Ovary (tissue), 9 donors: Measurements from ENCODE around the gene C6orf132. TPM values are rescaled to one million over a fixed set of nuclear protein-coding genes. Genes with fewer than 3 reads are reported as not detected.

Experiments used
- DNase-seq, 5 donors: peaks; one replicate each; pipeline ENCODE4 v3.0.0-alpha.2; 2019 to 2020
- H3K27ac ChIP-seq, 2 donors: fragments of 200-600 bp; one replicate each; pipeline versions ENCODE4 v1.5.1 to v1.8.0; 2019 to 2022
- H3K27me3 ChIP-seq: fragments of 200-600 bp; one replicate; pipeline ENCODE4 v1.8.0; 2022
- H3K36me3 ChIP-seq: fragments of 200-600 bp; sonication (generic); one replicate; pipeline ENCODE4 v1.5.1; 2019
- H3K4me1 ChIP-seq: one replicate; pipeline ENCODE4 v1.8.1; 2013; ENCODE audit warnings: mild to moderate bottlenecking, moderate library complexity; ENCODE audit not compliant: insufficient read depth
- H3K4me3 ChIP-seq: fragments of 200-600 bp; sonication (generic); one replicate; pipeline ENCODE4 v1.5.1; 2017
- H3K9me3 ChIP-seq, 2 donors: fragments of 200-600 bp in 1 of 2; sonication (generic) in 1 of 2; one replicate each; pipeline versions ENCODE4 v1.5.1 to v1.8.1; 2013 to 2019; ENCODE audit warnings: mild to moderate bottlenecking in 1 of 2, moderate library complexity in 1 of 2
- CTCF ChIP-seq, 3 donors: fragments of 450-650 bp in 2 of 3; fragments of 200-600 bp in 1 of 3; IDR thresholded peaks; one replicate each; pipeline versions ENCODE4 v1.5.1 to v1.8.0; 2016 to 2022; ENCODE audit warnings: antibody characterized with exemption in 3 of 3, mild to moderate bottlenecking in 1 of 3
- EP300 ChIP-seq: sonication (generic); formaldehyde crosslinking; IDR thresholded peaks from one replicate; pipeline ENCODE4 v1.6.1; 2017; ENCODE audit warnings: antibody characterized with exemption
- POLR2A ChIP-seq: fragments of 450-650 bp; IDR thresholded peaks from one replicate; pipeline ENCODE4 v1.6.1; 2017; ENCODE audit warnings: antibody characterized with exemption, mild to moderate bottlenecking, moderate library complexity
- WGBS, 3 donors: extraction: QIAGEN DNeasy Blood & Tissue Kit in 1 of 3; methylation state at CpG; one replicate each; pipeline versions ENCODE4 v1.1.5 to v1.1.7; 2013 to 2017; 5-methylcytosine and 5-hydroxymethylcytosine counted together
- intact Hi-C, 4 donors: fragments of 100-400 bp; cut with DNase I; formaldehyde crosslinking; loops; one replicate each; pipeline versions ENCODE4 v1.11.0 to v1.15.1; 2022 to 2023
- polyA plus RNA-seq, 2 donors: library from polyadenylated mRNA; stranded (reverse); fragments of 200-250 nt in 1 of 2; fragments of 350-450 nt in 1 of 2; fragmentation: Illumina TruSeq in 1 of 2; extraction: RNeasy Lipid Tissue Mini Kit (QIAGEN cat#74804) in 1 of 2; gene quantifications; one replicate each; pipeline ENCODE4 v1.2.3, GENCODE V29; 2013 to 2014
- total RNA-seq, 7 donors: library from RNA; depleted of rRNA in 2 of 7; stranded (reverse); fragments of >200 nt in 2 of 7; fragmentation: NEBNext Ultra II Directional in 3 of 7; extraction: Animal tissue kit (Norgen Biotek cat#: 25700) in 3 of 7; gene quantifications; one replicate each; pipeline versions ENCODE4 v1.1.0 to v1.2.4, GENCODE V29; 2016 to 2023
- donor health status: DM: no; HTN: no; CAD: no; lungs with moderate emphysema.
- donor health status: DM: no; HTN: no; CAD: no.
- donor health status: Bipolar disorder and iron deficiency.
- donor health status: DM: yes; HTN: yes; CAD: no.
- donor health status: DM: no; HTN: no; CAD: no.
- donor health status: DM: yes; HTN: yes; CAD: no.

Gene C6orf132
- total and polyA plus RNA-seq, 9 donors = 0.05 to 14.1 (median 1.1) TPM

- Histone ChIP-seq H3K4me1 (no peaks in the 10 kb centered on the region), H3K27me3 (no peaks in the 10 kb centered on the region), H3K36me3 (no peaks in the 10 kb centered on the region), H3K27ac (no peak overlapping the region), H3K9me3 (no peaks in the 10 kb centered on the region), H3K4me3 (no peak overlapping the region)
- WGBS, 3 donors = 71 to 83% (median 76%) methylated on average over 3 of the region's 3 CpGs
- intact Hi-C loops = no loop called here
- TF ChIP-seq CTCF (IDR thresholded peaks at IDR 0.05) (no peak), POLR2A (no peak), EP300 (no peak)
- no peak for DNase-seq
These were observed 31.7 kb downstream of the C6orf132 start for GRCh38 chr6:42110683-42111082.

GRCh38 chr6:42108071-42108470, 34.3 kb downstream of the C6orf132 start:
- intact Hi-C loops = no loop called here
- WGBS, 3 donors = 95 to 100% (median 96%) methylated on average over 2 of the region's 2 CpGs
- no peaks in the 10 kb centered on the region for H3K36me3 ChIP-seq
- TF ChIP-seq POLR2A (no peak), CTCF (IDR thresholded peaks at IDR 0.05) (no peak), EP300 (no peak)
- H3K9me3 ChIP-seq = no peaks in the 10 kb centered on the region
- no peaks in the 10 kb centered on the region for H3K27me3 ChIP-seq
- H3K4me3 ChIP-seq = no peak overlapping the region
- DNase-seq = no peak
- H3K27ac ChIP-seq = no peak overlapping the region
- no peaks in the 10 kb centered on the region for H3K4me1 ChIP-seq

- peak in 1 of 5 donors; percentile 59 for DNase-seq
- Histone ChIP-seq H3K4me1 (no peaks in the 10 kb centered on the region), H3K36me3 (no peaks in the 10 kb centered on the region), H3K4me3 (no peak overlapping the region), H3K27me3 (no peaks in the 10 kb centered on the region), H3K9me3 (no peaks in the 10 kb centered on the region), H3K27ac (no peak overlapping the region)
- TF ChIP-seq POLR2A (no peak), CTCF (IDR thresholded peaks at IDR 0.05) (no peak), EP300 (no peak)
- intact Hi-C loops = no loop called here
- WGBS, 3 donors = 52 to 68% (median 58%) methylated on average over 18 to 19 of the region's 19 CpGs
These were observed 36.1 kb downstream of the C6orf132 start for GRCh38 chr6:42106112-42107023.

GRCh38 chr6:42105709-42106108, 36.7 kb downstream of the C6orf132 start:
- H3K36me3 ChIP-seq = no peaks in the 10 kb centered on the region
- H3K4me3 ChIP-seq = no peak overlapping the region
- no peak for DNase-seq
- H3K27me3 ChIP-seq = no peaks in the 10 kb centered on the region
- intact Hi-C loops = no loop called here
- TF ChIP-seq POLR2A = no peak
- H3K4me1 ChIP-seq = no peaks in the 10 kb centered on the region
- 87 to 90% (median 90%) methylated on average over 1 of the region's 1 CpG for WGBS, 3 donors
- no peak overlapping the region for H3K27ac ChIP-seq
- H3K9me3 ChIP-seq = no peaks in the 10 kb centered on the region

- no peak for DNase-seq
- intact Hi-C loops = no loop called here
- Histone ChIP-seq H3K9me3 (no peaks in the 10 kb centered on the region), H3K4me3 (no peak overlapping the region), H3K4me1 (no peaks in the 10 kb centered on the region), H3K36me3 (no peaks in the 10 kb centered on the region), H3K27me3 (no peaks in the 10 kb centered on the region), H3K27ac (no peak overlapping the region)
- TF ChIP-seq CTCF (IDR thresholded peaks at IDR 0.05) (no peak), POLR2A (no peak), EP300 (no peak)
- WGBS, 3 donors = 91 to 96% (median 92%) methylated on average over 16 to 17 of the region's 17 CpGs
These were observed 37.2 kb downstream of the C6orf132 start for GRCh38 chr6:42105156-42105648.
